NCI-H526 treated with DMSO at 0.1 percent for 48 hours (cell line): ENCODE measurements around the gene JPT2.

Experiments
- DNase-seq: peaks from one replicate; lab custom pipeline; 2025; lab: John Stamatoyannopoulos, UW

JPT2 gene

GRCh38 chr16:1651974-1652312 lies 26.1 kb upstream of the JPT2 start:
- DNase-seq: no peak

GRCh38 chr16:1653023-1653422 lies 25.1 kb upstream of the JPT2 start:
- no peak for DNase-seq

- DNase-seq: no peak
These were observed 23.4 kb upstream of the JPT2 start for GRCh38 chr16:1654505-1655268.

GRCh38 chr16:1655269-1655807 lies 22.7 kb upstream of the JPT2 start:
- no peak for DNase-seq

GRCh38 chr16:1655909-1656807 lies 21.9 kb upstream of the JPT2 start:
- no peak for DNase-seq

GRCh38 chr16:1656808-1657617 lies 21.1 kb upstream of the JPT2 start:
- DNase-seq: no peak

GRCh38 chr16:1657841-1658240 lies 20.2 kb upstream of the JPT2 start:
- DNase-seq: no peak

- DNase-seq: no peak
These were observed 19.0 kb upstream of the JPT2 start for GRCh38 chr16:1659031-1659430.

- DNase-seq: no peak
These were observed 16.3 kb upstream of the JPT2 start for GRCh38 chr16:1661826-1662225.

GRCh38 chr16:1662543-1662942 lies 15.5 kb upstream of the JPT2 start:
- DNase-seq: no peak

GRCh38 chr16:1665829-1666228 lies 12.2 kb upstream of the JPT2 start:
- no peak for DNase-seq

GRCh38 chr16:1666316-1666715 lies 11.8 kb upstream of the JPT2 start:
- no peak for DNase-seq

GRCh38 chr16:1667271-1667670 lies 10.8 kb upstream of the JPT2 start:
- DNase-seq: no peak

- no peak for DNase-seq
These were observed 10.2 kb upstream of the JPT2 start for GRCh38 chr16:1667916-1668315.

GRCh38 chr16:1668612-1669319 lies 9.3 kb upstream of the JPT2 start:
- no peak for DNase-seq

- DNase-seq: no peak
These were observed 8.4 kb upstream of the JPT2 start for GRCh38 chr16:1669698-1670097.

- no peak for DNase-seq
These were observed 7.7 kb upstream of the JPT2 start for GRCh38 chr16:1670371-1670770.

GRCh38 chr16:1670866-1671265 lies 7.2 kb upstream of the JPT2 start:
- DNase-seq: no peak

- DNase-seq: no peak
These were observed 4.5 kb upstream of the JPT2 start for GRCh38 chr16:1673424-1674151.

- no peak for DNase-seq
These were observed 3.8 kb upstream of the JPT2 start for GRCh38 chr16:1674306-1674705.
